Measurements from ENCODE around the gene CADM2. TPM values are rescaled to one million over a fixed set of nuclear protein-coding genes. Genes with fewer than 3 reads are reported as not detected.

Gene CADM2
- total RNA-seq, 1 experiment from 2014 or later = 0.47 TPM

DNA sequence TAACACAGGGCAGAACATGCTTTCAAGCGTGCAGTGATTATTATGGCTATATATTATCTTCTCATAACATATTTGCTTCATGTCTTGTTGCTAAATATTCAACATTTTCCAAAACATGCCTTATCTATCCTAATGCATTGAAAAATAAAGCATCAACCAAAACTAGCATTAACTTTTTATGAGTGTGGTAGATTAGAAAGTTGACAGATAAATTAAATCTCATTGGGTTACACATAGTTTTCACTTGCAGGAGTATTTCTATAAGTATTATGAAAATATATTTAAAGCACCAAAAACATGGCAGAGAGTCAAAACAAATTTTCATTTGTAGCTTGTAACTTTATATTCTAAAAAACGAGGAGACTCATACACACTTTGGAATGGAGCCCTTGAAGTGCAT lies 141.5 kb downstream of the CADM2 start:
- no peak for TF ChIP-seq EZH2phosphoT487 (IDR thresholded peaks at IDR 0.05; ENCODE audit: borderline replicate concordance, low read length)
- no peak for TF ChIP-seq EZH2 (IDR thresholded peaks at IDR 0.05; ENCODE audit: low read length, unreplicated experiment)
- TF ChIP-seq, protein P1, sequence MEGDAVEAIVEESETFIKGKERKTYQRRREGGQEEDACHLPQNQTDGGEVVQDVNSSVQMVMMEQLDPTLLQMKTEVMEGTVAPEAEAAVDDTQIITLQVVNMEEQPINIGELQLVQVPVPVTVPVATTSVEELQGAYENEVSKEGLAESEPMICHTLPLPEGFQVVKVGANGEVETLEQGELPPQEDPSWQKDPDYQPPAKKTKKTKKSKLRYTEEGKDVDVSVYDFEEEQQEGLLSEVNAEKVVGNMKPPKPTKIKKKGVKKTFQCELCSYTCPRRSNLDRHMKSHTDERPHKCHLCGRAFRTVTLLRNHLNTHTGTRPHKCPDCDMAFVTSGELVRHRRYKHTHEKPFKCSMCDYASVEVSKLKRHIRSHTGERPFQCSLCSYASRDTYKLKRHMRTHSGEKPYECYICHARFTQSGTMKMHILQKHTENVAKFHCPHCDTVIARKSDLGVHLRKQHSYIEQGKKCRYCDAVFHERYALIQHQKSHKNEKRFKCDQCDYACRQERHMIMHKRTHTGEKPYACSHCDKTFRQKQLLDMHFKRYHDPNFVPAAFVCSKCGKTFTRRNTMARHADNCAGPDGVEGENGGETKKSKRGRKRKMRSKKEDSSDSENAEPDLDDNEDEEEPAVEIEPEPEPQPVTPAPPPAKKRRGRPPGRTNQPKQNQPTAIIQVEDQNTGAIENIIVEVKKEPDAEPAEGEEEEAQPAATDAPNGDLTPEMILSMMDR (conservative IDR thresholded peaks at IDR 0.05; ENCODE audit: low read depth, low read length) = no peak
- Histone ChIP-seq H3K27ac (ENCODE audit: low read length) (no peak overlapping the region), H3K9me3 (ENCODE audit: low read length) (no peaks in the 10 kb centered on the region), H3K36me3 (ENCODE audit: low read depth, low read length) (no peaks in the 10 kb centered on the region), H3K79me2 (ENCODE audit: low read length) (no peaks in the 10 kb centered on the region), H2AFZ (ENCODE audit: low read length) (no peak overlapping the region), H3K4me3 (ENCODE audit: low read length) (no peak overlapping the region), H3K9me2 (replicated peaks; ENCODE audit: low read length) (no peaks in the 10 kb centered on the region), H3K27me3 (ENCODE audit: low read length) (no peaks in the 10 kb centered on the region), H3K9ac (ENCODE audit: low read length) (no peak overlapping the region), H3K4me1 (ENCODE audit: insufficient read depth, low read length) (no peaks in the 10 kb centered on the region), H3F3A (ENCODE audit: low read length, unreplicated experiment) (no peaks in the 10 kb centered on the region), H3K4me2 (ENCODE audit: low read length) (no peak overlapping the region), H4K20me1 (ENCODE audit: low read length) (no peaks in the 10 kb centered on the region)
- ATAC-seq (no peak), DNase-seq (no peak)
- ChIA-PET POLR2A (ENCODE audit: unreplicated experiment) (no interaction called here), CTCF (no interaction called here)
- no TSS peak for BruUV-seq (replicated peaks)
- intact Hi-C loops (cut with micrococcal nuclease) = loop anchor here (5.0 kb wide), 1 partner anchor 128 kb away; no protein-coding TSS in a partner anchor

DNA sequence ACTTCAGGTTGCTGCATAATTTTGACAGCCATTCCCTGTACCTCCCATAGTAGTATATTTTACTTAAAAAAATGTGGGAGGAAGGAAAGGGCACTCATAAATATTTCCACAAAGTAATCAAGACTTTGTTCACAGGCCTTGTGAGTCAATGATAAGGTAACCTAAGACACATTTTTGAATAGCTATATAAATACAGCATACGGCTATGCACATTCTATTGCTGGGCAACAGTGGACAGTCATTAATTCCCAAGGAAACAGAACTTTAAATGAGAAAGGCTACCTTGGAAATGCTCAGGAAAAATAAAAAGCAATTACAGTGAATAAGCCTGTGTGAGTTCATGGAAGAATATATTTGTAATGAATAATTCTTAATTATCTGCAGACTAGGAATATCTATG lies 144.0 kb downstream of the CADM2 start:
- no peaks in the 10 kb centered on the region for H3F3A ChIP-seq (ENCODE audit: low read length, unreplicated experiment)
- no peak overlapping the region for H3K4me3 ChIP-seq (ENCODE audit: low read length)
- H3K4me2 ChIP-seq (ENCODE audit: low read length) = no peak overlapping the region
- CTCF ChIA-PET = no interaction called here
- no TSS peak for BruUV-seq (replicated peaks)
- TF ChIP-seq, protein P1 (conservative IDR thresholded peaks at IDR 0.05; ENCODE audit: low read depth, low read length) = no peak
- no peak for TF ChIP-seq EZH2phosphoT487 (IDR thresholded peaks at IDR 0.05; ENCODE audit: borderline replicate concordance, low read length)
- no peak for TF ChIP-seq EZH2 (IDR thresholded peaks at IDR 0.05; ENCODE audit: low read length, unreplicated experiment)
- no peaks in the 10 kb centered on the region for H3K27me3 ChIP-seq (ENCODE audit: low read length)
- no peaks in the 10 kb centered on the region for H3K79me2 ChIP-seq (ENCODE audit: low read length)
- no peaks in the 10 kb centered on the region for H4K20me1 ChIP-seq (ENCODE audit: low read length)
- H3K9me3 ChIP-seq (ENCODE audit: low read length) = no peaks in the 10 kb centered on the region
- POLR2A ChIA-PET (ENCODE audit: unreplicated experiment) = interaction anchor here (0.5 kb wide), 1 partner anchor 58 kb away, joined by 3 read pairs; no protein-coding TSS in a partner anchor
- ATAC-seq = peak; percentile 95
- no peak overlapping the region for H2AFZ ChIP-seq (ENCODE audit: low read length)
- no peak overlapping the region for H3K9ac ChIP-seq (ENCODE audit: low read length)
- H3K9me2 ChIP-seq (replicated peaks; ENCODE audit: low read length) = no peaks in the 10 kb centered on the region
- intact Hi-C loops (cut with micrococcal nuclease) = loop anchor here (5.0 kb wide), 1 partner anchor 130 kb away; no protein-coding TSS in a partner anchor
- H3K27ac ChIP-seq (ENCODE audit: low read length) = no peak overlapping the region
- peak; percentile 30 for DNase-seq
- H3K4me1 ChIP-seq (ENCODE audit: insufficient read depth, low read length) = no peaks in the 10 kb centered on the region
- H3K36me3 ChIP-seq (ENCODE audit: low read depth, low read length) = no peaks in the 10 kb centered on the region

DNA sequence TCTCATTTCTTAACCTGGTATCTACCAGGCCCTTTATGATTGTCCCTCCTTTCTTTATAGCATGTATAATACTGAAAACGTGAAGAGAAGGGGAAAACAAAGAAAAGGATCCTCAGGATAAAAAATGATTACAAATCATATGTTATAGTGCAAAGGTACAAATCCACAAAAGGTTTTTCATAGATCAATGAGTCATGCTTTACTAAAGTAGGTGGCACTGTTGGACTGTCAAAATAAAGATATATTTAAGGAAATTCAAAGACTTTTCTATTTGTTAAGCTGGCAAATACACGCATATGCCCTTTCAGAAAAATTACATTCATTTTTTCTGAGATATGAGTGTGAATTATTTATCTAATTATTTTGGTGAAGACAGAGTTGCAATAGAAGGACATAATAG lies 151.6 kb downstream of the CADM2 start:
- intact Hi-C loops (cut with micrococcal nuclease) = loop anchor here (1.0 to 10.0 kb wide), 5 partner anchors 82 to 694 kb away; no protein-coding TSS in a partner anchor
- ChIA-PET CTCF (interaction anchor here (0.7 to 1.5 kb wide), 4 partner anchors 83 to 250 kb away, joined by 3 to 9 read pairs (median 5); no protein-coding TSS in a partner anchor), POLR2A (ENCODE audit: unreplicated experiment) (no interaction called here)
- H3K36me3 ChIP-seq (ENCODE audit: low read depth, low read length) = no peaks in the 10 kb centered on the region
- H3K9me3 ChIP-seq (ENCODE audit: low read length) = no peaks in the 10 kb centered on the region
- no peak overlapping the region for H3K27ac ChIP-seq (ENCODE audit: low read length)
- no peaks in the 10 kb centered on the region for H3F3A ChIP-seq (ENCODE audit: low read length, unreplicated experiment)
- H3K4me1 ChIP-seq (ENCODE audit: insufficient read depth, low read length) = no peaks in the 10 kb centered on the region
- DNase-seq (peak; percentile 24), ATAC-seq (peak; percentile 77)
- no peaks in the 10 kb centered on the region for H3K27me3 ChIP-seq (ENCODE audit: low read length)
- no peak overlapping the region for H3K9ac ChIP-seq (ENCODE audit: low read length)
- TF ChIP-seq, protein P1 (conservative IDR thresholded peaks at IDR 0.05; ENCODE audit: low read depth, low read length) = peak; percentile 57
- no peak for TF ChIP-seq EZH2phosphoT487 (IDR thresholded peaks at IDR 0.05; ENCODE audit: borderline replicate concordance, low read length)
- no peaks in the 10 kb centered on the region for H3K79me2 ChIP-seq (ENCODE audit: low read length)
- no peaks in the 10 kb centered on the region for H3K9me2 ChIP-seq (replicated peaks; ENCODE audit: low read length)
- H2AFZ ChIP-seq (ENCODE audit: low read length) = no peak overlapping the region
- no TSS peak for BruUV-seq (replicated peaks)
- H4K20me1 ChIP-seq (ENCODE audit: low read length) = no peaks in the 10 kb centered on the region
- no peak overlapping the region for H3K4me2 ChIP-seq (ENCODE audit: low read length)
- H3K4me3 ChIP-seq (ENCODE audit: low read length) = no peak overlapping the region
